Astrocyte (in vitro differentiated cells and primary cell): ENCODE data around the gene CAPN7. TPM values are rescaled to one million over a fixed set of nuclear protein-coding genes. Genes with fewer than 3 reads are reported as not detected.

ENCODE experiments used
- DNase-seq: peaks from one replicate; pipeline ENCODE4 v3.0.0-alpha.2; 2010; ENCODE audit warnings: low read depth
- FAIRE-seq: peaks from 2 replicates; lab custom pipeline; 2011; peaks lifted over from hg19 to GRCh38; lab: Jason Lieb, UNC
- H2AFZ ChIP-seq: 2 replicates; pipeline ENCODE4 v1.6.0; 2012; ENCODE audit warnings: low read depth, low read length, inconsistent platforms
- H3K27ac ChIP-seq: 2 replicates; pipeline ENCODE4 v1.5.1; 2011; ENCODE audit warnings: low read depth, low read length, inconsistent platforms
- H3K27me3 ChIP-seq: 2 replicates; pipeline ENCODE4 v1.6.0; 2011; ENCODE audit warnings: low read length, inconsistent platforms; ENCODE audit not compliant: insufficient read depth
- H3K36me3 ChIP-seq: 2 replicates; pipeline ENCODE4 v1.5.1; 2011; ENCODE audit warnings: low read length, inconsistent platforms; ENCODE audit not compliant: insufficient read depth
- H3K4me1 ChIP-seq: 2 replicates; pipeline ENCODE4 v1.5.1; 2011; ENCODE audit warnings: low read length, inconsistent platforms; ENCODE audit not compliant: insufficient read depth
- H3K4me2 ChIP-seq: 2 replicates; pipeline ENCODE4 v1.6.0; 2012; ENCODE audit warnings: low read length, inconsistent platforms
- H3K4me3 ChIP-seq: 2 replicates; pipeline ENCODE4 v1.5.1; 2011; ENCODE audit warnings: low read depth, mild to moderate bottlenecking, low read length, inconsistent platforms; ENCODE audit not compliant: insufficient read depth
- H3K79me2 ChIP-seq: 2 replicates; pipeline ENCODE4 v1.6.0; 2012; ENCODE audit warnings: mild to moderate bottlenecking, low read length, inconsistent platforms; ENCODE audit not compliant: insufficient read depth
- H3K9ac ChIP-seq: 2 replicates; pipeline ENCODE4 v1.6.0; 2012; ENCODE audit warnings: mild to moderate bottlenecking, low read length, inconsistent platforms
- H3K9me3 ChIP-seq: 2 replicates; pipeline ENCODE4 v1.5.1; 2012; ENCODE audit warnings: low read depth, mild to moderate bottlenecking, low read length, inconsistent platforms; ENCODE audit not compliant: insufficient read depth
- H4K20me1 ChIP-seq: 2 replicates; pipeline ENCODE4 v1.6.0; 2012; ENCODE audit warnings: low read length, inconsistent platforms; ENCODE audit not compliant: insufficient read depth
- H3K27ac Mint-ChIP-seq: one replicate; pipeline ENCODE4 v1.8.0; 2021; ENCODE audit warnings: mild to moderate bottlenecking, mixed read lengths; ENCODE audit not compliant: unreplicated experiment
- H3K27me3 Mint-ChIP-seq: one replicate; pipeline ENCODE4 v1.8.0; 2021; ENCODE audit warnings: low read depth, mixed read lengths; ENCODE audit not compliant: unreplicated experiment
- H3K36me3 Mint-ChIP-seq: one replicate; pipeline ENCODE4 v1.8.0; 2021; ENCODE audit warnings: low read depth, mixed read lengths; ENCODE audit not compliant: unreplicated experiment
- H3K4me1 Mint-ChIP-seq: one replicate; pipeline ENCODE4 v1.8.0; 2021; ENCODE audit warnings: low read depth, mixed read lengths; ENCODE audit not compliant: unreplicated experiment
- H3K4me3 Mint-ChIP-seq: one replicate; pipeline ENCODE4 v1.8.0; 2021; ENCODE audit warnings: mild to moderate bottlenecking, moderate library complexity, mixed read lengths; ENCODE audit not compliant: unreplicated experiment
- H3K9me3 Mint-ChIP-seq: one replicate; pipeline ENCODE4 v1.8.0; 2021; ENCODE audit warnings: mild to moderate bottlenecking, mixed read lengths; ENCODE audit not compliant: unreplicated experiment
- CTCF ChIP-seq: IDR thresholded peaks from 2 replicates; pipeline ENCODE4 v1.5.1; 2011; ENCODE audit warnings: low read depth, mild to moderate bottlenecking, inconsistent platforms, low read length, moderate library complexity; ENCODE audit not compliant: insufficient read depth
- EZH2 ChIP-seq: IDR thresholded peaks from 2 replicates; pipeline ENCODE4 v1.6.1; 2012; ENCODE audit warnings: mild to moderate bottlenecking, low read length, inconsistent platforms; ENCODE audit not compliant: insufficient read depth
- total RNA-seq: library from RNA; stranded (reverse); gene quantifications from 2 replicates; pipeline ENCODE4 v1.2.1, GENCODE V29; 2021

CAPN7 gene
- total RNA-seq, 1 donor from 2014 or later, result 36.8 TPM

GRCh38 chr3:15289661-15290060, 83.6 kb downstream of the CAPN7 start:
- H3K9me3 Mint-ChIP-seq, result peaks cover 2% of the 10 kb centered on the region
- H3K27ac Mint-ChIP-seq, result no peak overlapping the region
- H3K4me3 ChIP-seq, result no peak overlapping the region
- TF ChIP-seq EZH2 (no peak), CTCF (no peak)
- H3K9me3 ChIP-seq, result no peaks in the 10 kb centered on the region
- DNase-seq (no peak), FAIRE-seq (no peak)
- H3K4me3 Mint-ChIP-seq, result no peak overlapping the region
- H3K9ac ChIP-seq, result no peak overlapping the region
- H3K79me2 ChIP-seq, result peaks cover 36% of the 10 kb centered on the region
- peaks cover 11% of the 10 kb centered on the region for H3K4me1 Mint-ChIP-seq
- H3K27me3 Mint-ChIP-seq, result no peaks in the 10 kb centered on the region
- no peak overlapping the region for H2AFZ ChIP-seq
- peaks cover 16% of the 10 kb centered on the region for H3K4me1 ChIP-seq
- no peak overlapping the region for H3K4me2 ChIP-seq
- no peaks in the 10 kb centered on the region for H3K36me3 ChIP-seq
- H3K36me3 Mint-ChIP-seq, result peaks cover 23% of the 10 kb centered on the region
- H4K20me1 ChIP-seq, result peaks cover 56% of the 10 kb centered on the region
- H3K27me3 ChIP-seq, result no peaks in the 10 kb centered on the region
- H3K27ac ChIP-seq, result no peak overlapping the region

DNA sequence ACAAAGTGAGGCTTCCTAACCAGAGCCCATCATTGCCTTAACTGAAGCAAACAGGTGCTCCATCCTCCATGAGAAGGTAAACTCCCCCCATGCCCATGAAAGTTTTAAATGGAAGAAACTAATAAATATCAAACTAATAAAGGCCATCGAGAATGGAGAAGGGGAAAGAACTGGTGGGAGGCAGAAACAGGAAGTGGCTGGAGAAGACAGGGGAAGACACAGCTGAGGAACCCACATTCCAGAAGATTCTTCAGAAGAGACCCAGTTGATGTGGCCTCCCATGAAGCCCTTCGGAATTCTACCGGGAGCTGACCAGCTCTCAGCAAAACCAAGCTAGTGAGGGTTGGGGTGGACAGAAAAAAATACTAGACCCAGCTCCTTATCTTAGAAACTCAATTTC, 84.7 kb downstream of the CAPN7 start:
- DNase-seq, result no peak
- Mint-ChIP-seq H3K9me3 (peaks cover 2% of the 10 kb centered on the region), H3K27me3 (no peaks in the 10 kb centered on the region), H3K4me3 (no peak overlapping the region), H3K36me3 (peaks cover 28% of the 10 kb centered on the region), H3K4me1 (peaks cover 11% of the 10 kb centered on the region), H3K27ac (no peak overlapping the region)
- Histone ChIP-seq H3K79me2 (peaks cover 30% of the 10 kb centered on the region), H3K9me3 (no peaks in the 10 kb centered on the region), H3K4me3 (no peak overlapping the region), H3K9ac (no peak overlapping the region), H4K20me1 (peaks cover 56% of the 10 kb centered on the region), H3K27me3 (no peaks in the 10 kb centered on the region), H2AFZ (no peak overlapping the region), H3K27ac (no peak overlapping the region), H3K36me3 (no peaks in the 10 kb centered on the region), H3K4me1 (peaks cover 27% of the 10 kb centered on the region), H3K4me2 (no peak overlapping the region)
- TF ChIP-seq CTCF, result no peak
- no peak for TF ChIP-seq EZH2
- no peak for FAIRE-seq

DNA sequence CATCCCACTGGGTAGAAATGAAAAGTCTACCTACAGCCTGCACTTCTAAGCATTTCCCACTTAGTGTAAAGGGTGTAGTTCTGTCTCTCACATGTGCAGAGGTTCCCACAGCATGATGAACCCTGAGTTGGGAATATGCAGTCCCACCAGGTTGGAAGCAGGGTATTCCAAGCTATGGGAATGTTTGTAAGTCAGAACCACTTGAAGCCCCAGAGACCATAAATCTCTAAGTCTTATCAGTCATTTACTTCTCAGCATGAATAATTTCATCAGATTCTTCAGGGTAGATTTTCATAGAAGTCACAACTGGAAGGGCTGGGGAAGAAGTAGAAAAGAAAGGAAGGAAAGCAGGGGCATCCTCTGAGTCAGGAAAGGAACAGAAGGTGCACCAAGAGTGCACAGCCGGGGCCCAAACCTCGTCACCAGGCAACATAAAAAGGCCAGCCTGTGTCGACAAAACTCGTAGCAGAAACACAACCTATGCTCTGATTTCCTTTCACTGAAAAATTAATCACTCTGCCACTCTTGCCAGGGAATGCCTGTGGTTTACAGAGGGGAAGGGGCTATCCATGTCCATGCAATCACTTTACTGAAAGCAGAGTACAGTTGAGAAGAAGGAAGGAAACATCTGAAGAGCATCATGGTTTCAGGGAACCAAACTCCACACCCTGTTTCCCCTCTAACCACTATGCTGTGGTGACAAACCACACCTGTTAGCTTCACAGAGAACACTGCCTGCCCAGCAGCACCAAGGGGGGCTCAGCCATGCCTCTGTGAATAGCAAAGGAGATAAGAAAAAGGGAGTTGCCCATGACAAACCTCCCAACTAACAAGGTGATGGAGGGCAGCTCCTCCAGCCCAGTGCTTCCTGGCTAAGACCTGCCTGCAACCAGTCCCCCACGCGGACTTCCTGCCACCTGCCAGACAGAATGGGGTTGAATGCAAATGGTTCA, 85.8 kb downstream of the CAPN7 start:
- H3K36me3 Mint-ChIP-seq, result peaks cover 28% of the 10 kb centered on the region
- Histone ChIP-seq H4K20me1 (peaks cover 53% of the 10 kb centered on the region), H3K4me3 (no peak overlapping the region), H2AFZ (no peak overlapping the region), H3K9ac (peak overlapping the region; percentile 23), H3K36me3 (no peaks in the 10 kb centered on the region), H3K27ac (peak overlapping the region; percentile 13), H3K9me3 (no peaks in the 10 kb centered on the region), H3K79me2 (peaks cover 37% of the 10 kb centered on the region), H3K4me1 (peaks cover 31% of the 10 kb centered on the region), H3K4me2 (peak overlapping the region; percentile 41), H3K27me3 (no peaks in the 10 kb centered on the region)
- FAIRE-seq (no peak), DNase-seq (peak; percentile 59)
- no peak overlapping the region for H3K27ac Mint-ChIP-seq
- H3K9me3 Mint-ChIP-seq, result peaks cover 2% of the 10 kb centered on the region
- H3K27me3 Mint-ChIP-seq, result no peaks in the 10 kb centered on the region
- peaks cover 11% of the 10 kb centered on the region for H3K4me1 Mint-ChIP-seq
- H3K4me3 Mint-ChIP-seq, result no peak overlapping the region
- TF ChIP-seq CTCF (no peak), EZH2 (no peak)
